CD4-positive, CD25-positive, alpha-beta regulatory T cell (primary cell): ENCODE results near the gene WNT1. TPM values are rescaled to one million over a fixed set of nuclear protein-coding genes. Genes with fewer than 3 reads are reported as not detected.

Experiments
- ATAC-seq, 2 donors: fragments of 150-1000 bp; cut with Tn5 transposase; one replicate each; pipeline ENCODE4 v1.10.0; 2021; ENCODE audit warnings: low read depth in 2 of 2, moderate number of reproducible peaks in 2 of 2, moderate library complexity in 1 of 2
- DNase-seq, 3 donors: peaks; one replicate each; pipeline versions ENCODE4 v3.0.0 to v3.0.0-alpha.2; 2012 to 2022; ENCODE audit warnings: mixed read lengths in 1 of 3
- H3K27ac ChIP-seq: one replicate; pipeline ENCODE4 v1.7.0; 2013; ENCODE audit warnings: mild to moderate bottlenecking, low read length; ENCODE audit not compliant: insufficient read depth, poor library complexity, severe bottlenecking
- H3K27me3 ChIP-seq: one replicate; pipeline ENCODE4 v1.7.0; 2013; ENCODE audit warnings: low read length; ENCODE audit not compliant: control insufficient read depth, insufficient read depth
- H3K36me3 ChIP-seq: one replicate; pipeline ENCODE4 v1.7.0; 2013; ENCODE audit warnings: mild to moderate bottlenecking, low read length, moderate library complexity; ENCODE audit not compliant: control insufficient read depth, insufficient read depth
- H3K4me1 ChIP-seq: 2 replicates; pipeline ENCODE4 v1.7.0; 2013; ENCODE audit warnings: mild to moderate bottlenecking, low read length; ENCODE audit not compliant: insufficient read depth, control insufficient read depth, poor library complexity, severe bottlenecking
- H3K4me3 ChIP-seq: one replicate; pipeline ENCODE4 v1.7.0; 2013; ENCODE audit warnings: low read depth, mild to moderate bottlenecking, low read length, moderate library complexity
- H3K9me3 ChIP-seq, 2 experiments: 1 replicate in 1 of 2; 2 replicates in 1 of 2; pipeline ENCODE4 v1.7.0; 2013; ENCODE audit warnings: low read length in 2 of 2, mild to moderate bottlenecking in 1 of 2, moderate library complexity in 1 of 2; ENCODE audit not compliant: control insufficient read depth in 2 of 2
- H3K27ac Mint-ChIP-seq, 3 donors: one replicate each; pipeline ENCODE4 v1.8.0; 2020 to 2022; ENCODE audit warnings: mild to moderate bottlenecking in 3 of 3, mixed read lengths in 3 of 3, moderate library complexity in 2 of 3
- H3K27me3 Mint-ChIP-seq: one replicate; pipeline ENCODE4 v1.8.0; 2022; ENCODE audit warnings: mild to moderate bottlenecking, mixed read lengths
- H3K36me3 Mint-ChIP-seq: one replicate; pipeline ENCODE4 v1.8.0; 2020; ENCODE audit warnings: mixed read lengths
- H3K4me1 Mint-ChIP-seq, 4 donors: one replicate each; pipeline ENCODE4 v1.8.0; 2020 to 2022; ENCODE audit warnings: mixed read lengths in 4 of 4, mild to moderate bottlenecking in 1 of 4
- H3K4me3 Mint-ChIP-seq, 4 donors: one replicate each; pipeline ENCODE4 v1.8.0; 2020 to 2022; ENCODE audit warnings: mild to moderate bottlenecking in 4 of 4, mixed read lengths in 4 of 4, moderate library complexity in 3 of 4
- H3K9me3 Mint-ChIP-seq, 7 donors: one replicate each; pipeline ENCODE4 v1.8.0; 2020 to 2022; ENCODE audit warnings: mixed read lengths in 7 of 7, mild to moderate bottlenecking in 3 of 7, moderate library complexity in 2 of 7
- polyA plus RNA-seq, 4 donors: library from polyadenylated mRNA; unstranded; fragments of 300-500 nt; fragmentation: Illumina TruSeq; gene quantifications; one replicate each; pipeline ENCODE4 v1.2.3, GENCODE V29; 2021
- total RNA-seq: library from RNA; stranded (reverse); gene quantifications from one replicate; pipeline ENCODE4 v1.2.3, GENCODE V29; 2022

Gene WNT1
- total and polyA plus RNA-seq, 5 donors from 2014 or later, result 0.39 to 0.62 TPM; not detected in 3

DNA sequence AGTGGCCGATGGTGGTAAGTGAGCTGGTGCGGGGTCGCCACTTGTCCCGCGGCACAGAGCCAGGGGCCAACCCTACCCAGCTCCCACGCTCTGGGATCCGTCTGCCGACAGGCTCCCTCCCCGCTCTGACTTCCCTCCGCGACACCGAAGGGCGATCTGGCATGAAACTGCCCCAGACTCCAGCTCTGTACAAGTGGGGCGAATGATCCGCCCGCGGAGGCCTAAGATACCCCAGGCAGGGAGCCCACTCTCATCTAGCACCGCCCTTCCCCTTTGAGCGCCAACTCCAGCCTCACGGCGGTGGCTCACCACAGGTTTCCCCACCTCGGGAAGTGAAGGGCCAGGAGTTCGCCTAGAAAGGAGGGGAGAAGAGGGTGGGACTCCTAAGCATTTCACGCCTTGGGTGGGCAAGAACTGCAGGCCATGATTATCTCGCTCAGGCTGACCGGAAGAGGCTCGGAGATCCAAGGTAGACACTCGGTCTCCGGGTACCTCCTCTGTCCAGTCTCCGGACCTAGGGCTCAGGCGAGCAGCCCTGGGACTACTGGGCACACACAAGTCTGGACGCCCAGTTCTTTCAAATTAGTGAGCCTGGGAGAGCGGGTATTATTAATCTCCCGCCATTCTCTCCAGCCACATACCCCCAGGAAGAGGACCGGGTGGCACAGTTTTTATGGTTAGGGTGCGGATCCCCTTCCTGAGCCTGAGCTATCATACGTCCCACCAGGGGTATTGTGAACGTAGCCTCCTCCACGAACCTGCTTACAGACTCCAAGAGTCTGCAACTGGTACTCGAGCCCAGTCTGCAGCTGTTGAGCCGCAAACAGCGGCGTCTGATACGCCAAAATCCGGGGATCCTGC, 849 bp downstream of the WNT1 start:
- Histone ChIP-seq H3K27me3 (peaks cover 28% of the 10 kb centered on the region), H3K4me3 (peak overlapping the region; percentile 68), H3K4me1 (peaks cover 54% of the 10 kb centered on the region), H3K36me3 (no peaks in the 10 kb centered on the region), H3K27ac (no peak overlapping the region), H3K9me3 (no peaks in the 10 kb centered on the region)
- Mint-ChIP-seq H3K27ac (peak overlapping the region in 1 of 3 donors; percentile 83), H3K36me3 (no peaks in the 10 kb centered on the region), H3K4me3 (peak overlapping the region; percentile 87 to 92 (median 90)), H3K4me1 (peaks cover 0 to 49% (median 18%) of the 10 kb centered on the region in 4 donors), H3K9me3 (peaks cover 0 to 9% (median 0%) of the 10 kb centered on the region in 7 donors), H3K27me3 (peaks cover 80% of the 10 kb centered on the region)
- ATAC-seq (no peak), DNase-seq (no peak)

DNA sequence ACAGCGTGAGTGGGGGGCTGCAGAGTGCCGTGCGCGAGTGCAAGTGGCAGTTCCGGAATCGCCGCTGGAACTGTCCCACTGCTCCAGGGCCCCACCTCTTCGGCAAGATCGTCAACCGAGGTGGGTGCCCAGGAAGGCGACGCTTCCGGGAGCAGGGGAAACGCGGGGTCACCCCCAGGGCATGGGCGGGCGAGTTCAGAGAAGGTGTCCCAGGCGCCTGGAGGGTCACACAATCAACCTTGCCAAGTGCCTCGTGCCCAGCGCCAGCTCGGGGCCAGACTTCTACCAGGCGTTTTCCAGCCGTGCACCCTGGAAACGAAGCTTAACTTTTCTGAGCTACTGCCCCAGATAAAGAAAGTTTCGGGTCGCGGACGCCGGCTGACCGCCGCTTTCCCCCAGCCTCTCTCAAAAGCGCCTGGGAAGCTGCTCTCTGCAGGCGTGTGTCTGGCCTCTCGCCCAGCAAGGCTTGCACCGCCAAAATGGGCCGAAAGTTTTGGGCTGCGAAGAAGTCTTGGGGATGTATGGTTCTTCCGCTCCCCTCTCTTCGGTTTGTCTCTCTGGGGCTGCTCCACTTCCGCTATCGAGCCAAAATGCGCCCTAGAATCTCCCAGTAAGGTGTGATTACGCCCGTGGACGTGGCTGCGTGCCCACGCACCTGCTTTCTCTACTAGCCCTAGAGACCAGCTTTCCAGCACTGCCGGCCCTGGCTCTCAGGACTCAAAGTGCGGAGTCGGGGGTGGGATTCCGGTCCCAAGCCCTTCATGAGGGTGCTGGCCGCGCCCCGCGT, 1.7 kb downstream of the WNT1 start:
- H3K27me3 ChIP-seq, result peaks cover 31% of the 10 kb centered on the region
- peak; percentile 22 to 28 for ATAC-seq
- peaks cover 0 to 5% (median 0%) of the 10 kb centered on the region in 7 donors for H3K9me3 Mint-ChIP-seq
- H3K4me3 ChIP-seq, result peak overlapping the region; percentile 68
- peak overlapping the region; percentile 87 to 92 (median 90) for H3K4me3 Mint-ChIP-seq
- peaks cover 80% of the 10 kb centered on the region for H3K27me3 Mint-ChIP-seq
- DNase-seq, result peak in 2 of 3 donors; percentile 46 to 67
- H3K4me1 Mint-ChIP-seq, result peaks cover 0 to 49% (median 18%) of the 10 kb centered on the region in 4 donors
- no peak overlapping the region for H3K27ac ChIP-seq
- H3K9me3 ChIP-seq, result no peaks in the 10 kb centered on the region
- peaks cover 51% of the 10 kb centered on the region for H3K4me1 ChIP-seq
- no peaks in the 10 kb centered on the region for H3K36me3 ChIP-seq
- H3K36me3 Mint-ChIP-seq, result no peaks in the 10 kb centered on the region
- peak overlapping the region; percentile 43 to 89 (median 78) for H3K27ac Mint-ChIP-seq

DNA sequence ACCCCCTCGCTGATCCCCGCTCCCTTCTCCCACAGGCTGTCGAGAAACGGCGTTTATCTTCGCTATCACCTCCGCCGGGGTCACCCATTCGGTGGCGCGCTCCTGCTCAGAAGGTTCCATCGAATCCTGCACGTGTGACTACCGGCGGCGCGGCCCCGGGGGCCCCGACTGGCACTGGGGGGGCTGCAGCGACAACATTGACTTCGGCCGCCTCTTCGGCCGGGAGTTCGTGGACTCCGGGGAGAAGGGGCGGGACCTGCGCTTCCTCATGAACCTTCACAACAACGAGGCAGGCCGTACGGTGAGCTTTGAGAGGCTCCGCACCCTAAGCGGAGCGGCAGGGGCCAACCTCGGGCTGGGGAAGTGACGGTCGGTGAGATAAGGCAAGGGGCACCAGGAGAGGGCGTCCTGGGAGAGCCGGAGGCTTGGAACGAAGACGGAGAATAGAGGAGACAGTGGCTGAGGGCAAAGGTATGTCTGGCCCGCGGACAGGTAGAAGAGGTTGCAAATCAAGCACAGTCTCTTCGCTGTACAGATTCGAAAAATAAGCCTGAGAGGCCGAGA, 2.3 kb downstream of the WNT1 start:
- Histone ChIP-seq H3K27me3 (peaks cover 31% of the 10 kb centered on the region), H3K9me3 (no peaks in the 10 kb centered on the region), H3K36me3 (no peaks in the 10 kb centered on the region), H3K4me3 (peak overlapping the region; percentile 68), H3K4me1 (peaks cover 51% of the 10 kb centered on the region), H3K27ac (no peak overlapping the region)
- DNase-seq, result peak in 1 of 3 donors; percentile 44
- ATAC-seq, result no peak
- Mint-ChIP-seq H3K4me1 (peaks cover 0 to 49% (median 18%) of the 10 kb centered on the region in 4 donors), H3K9me3 (peaks cover 0 to 5% (median 0%) of the 10 kb centered on the region in 7 donors), H3K27ac (peak overlapping the region in 2 of 3 donors; percentile 91 to 92), H3K36me3 (no peaks in the 10 kb centered on the region), H3K4me3 (peak overlapping the region; percentile 18 to 92 (median 90)), H3K27me3 (peaks cover 78% of the 10 kb centered on the region)

DNA sequence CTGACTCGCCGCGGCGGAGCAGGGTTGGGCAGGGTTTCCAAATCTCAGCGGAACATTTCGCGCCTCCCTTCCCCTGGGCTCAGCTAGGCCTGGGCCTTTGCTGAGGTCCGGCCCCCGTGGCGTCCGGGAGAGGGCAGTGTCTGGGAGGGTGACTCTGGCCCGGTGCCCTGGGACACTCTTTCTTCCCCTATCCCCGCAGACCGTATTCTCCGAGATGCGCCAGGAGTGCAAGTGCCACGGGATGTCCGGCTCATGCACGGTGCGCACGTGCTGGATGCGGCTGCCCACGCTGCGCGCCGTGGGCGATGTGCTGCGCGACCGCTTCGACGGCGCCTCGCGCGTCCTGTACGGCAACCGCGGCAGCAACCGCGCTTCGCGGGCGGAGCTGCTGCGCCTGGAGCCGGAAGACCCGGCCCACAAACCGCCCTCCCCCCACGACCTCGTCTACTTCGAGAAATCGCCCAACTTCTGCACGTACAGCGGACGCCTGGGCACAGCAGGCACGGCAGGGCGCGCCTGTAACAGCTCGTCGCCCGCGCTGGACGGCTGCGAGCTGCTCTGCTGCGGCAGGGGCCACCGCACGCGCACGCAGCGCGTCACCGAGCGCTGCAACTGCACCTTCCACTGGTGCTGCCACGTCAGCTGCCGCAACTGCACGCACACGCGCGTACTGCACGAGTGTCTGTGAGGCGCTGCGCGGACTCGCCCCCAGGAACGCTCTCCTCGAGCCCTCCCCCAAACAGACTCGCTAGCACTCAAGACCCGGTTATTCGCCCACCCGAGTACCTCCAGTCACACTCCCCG, 3.0 kb downstream of the WNT1 start:
- Histone ChIP-seq H3K9me3 (no peaks in the 10 kb centered on the region), H3K4me3 (peak overlapping the region; percentile 48), H3K27me3 (peaks cover 31% of the 10 kb centered on the region), H3K4me1 (peaks cover 51% of the 10 kb centered on the region), H3K27ac (no peak overlapping the region), H3K36me3 (no peaks in the 10 kb centered on the region)
- peaks cover 0 to 49% (median 18%) of the 10 kb centered on the region in 4 donors for H3K4me1 Mint-ChIP-seq
- H3K27ac Mint-ChIP-seq, result peak overlapping the region; percentile 63 to 92 (median 91)
- H3K4me3 Mint-ChIP-seq, result peak overlapping the region; percentile 18 to 92 (median 90)
- DNase-seq, result peak; percentile 44 to 84 (median 61)
- H3K9me3 Mint-ChIP-seq, result peaks cover 0 to 5% (median 0%) of the 10 kb centered on the region in 7 donors
- peaks cover 73% of the 10 kb centered on the region for H3K27me3 Mint-ChIP-seq
- ATAC-seq, result peak; percentile 44 to 50
- H3K36me3 Mint-ChIP-seq, result no peaks in the 10 kb centered on the region

DNA sequence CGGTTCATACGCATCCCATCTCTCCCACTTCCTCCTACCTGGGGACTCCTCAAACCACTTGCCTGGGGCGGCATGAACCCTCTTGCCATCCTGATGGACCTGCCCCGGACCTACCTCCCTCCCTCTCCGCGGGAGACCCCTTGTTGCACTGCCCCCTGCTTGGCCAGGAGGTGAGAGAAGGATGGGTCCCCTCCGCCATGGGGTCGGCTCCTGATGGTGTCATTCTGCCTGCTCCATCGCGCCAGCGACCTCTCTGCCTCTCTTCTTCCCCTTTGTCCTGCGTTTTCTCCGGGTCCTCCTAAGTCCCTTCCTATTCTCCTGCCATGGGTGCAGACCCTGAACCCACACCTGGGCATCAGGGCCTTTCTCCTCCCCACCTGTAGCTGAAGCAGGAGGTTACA, 3.6 kb downstream of the WNT1 start:
- H3K4me1 ChIP-seq, result peaks cover 51% of the 10 kb centered on the region
- peak overlapping the region; percentile 26 for H3K4me3 ChIP-seq
- Mint-ChIP-seq H3K4me3 (peak overlapping the region; percentile 35 to 92 (median 90)), H3K27me3 (peaks cover 69% of the 10 kb centered on the region), H3K9me3 (peaks cover 0 to 5% (median 0%) of the 10 kb centered on the region in 7 donors), H3K36me3 (no peaks in the 10 kb centered on the region), H3K27ac (peak overlapping the region; percentile 63 to 92 (median 91)), H3K4me1 (peaks cover 0 to 49% (median 18%) of the 10 kb centered on the region in 4 donors)
- no peak for DNase-seq
- no peak overlapping the region for H3K27ac ChIP-seq
- peaks cover 30% of the 10 kb centered on the region for H3K27me3 ChIP-seq
- H3K36me3 ChIP-seq, result no peaks in the 10 kb centered on the region
- H3K9me3 ChIP-seq, result no peaks in the 10 kb centered on the region
- no peak for ATAC-seq

GRCh38 chr12:48982397-48983080, 4.4 kb downstream of the WNT1 start:
- Histone ChIP-seq H3K27me3 (peaks cover 26% of the 10 kb centered on the region), H3K4me3 (no peak overlapping the region), H3K9me3 (no peaks in the 10 kb centered on the region), H3K36me3 (no peaks in the 10 kb centered on the region), H3K27ac (no peak overlapping the region), H3K4me1 (peaks cover 46% of the 10 kb centered on the region)
- Mint-ChIP-seq H3K27ac (peak overlapping the region in 2 of 3 donors; percentile 91 to 92), H3K4me1 (peaks cover 0 to 45% (median 16%) of the 10 kb centered on the region in 4 donors), H3K9me3 (peaks cover 0 to 5% (median 0%) of the 10 kb centered on the region in 7 donors), H3K4me3 (peak overlapping the region in 3 of 4 donors; percentile 48 to 92 (median 61)), H3K27me3 (peaks cover 63% of the 10 kb centered on the region), H3K36me3 (no peaks in the 10 kb centered on the region)
- DNase-seq (no peak), ATAC-seq (no peak)
